H1 (cell line): ENCODE data around the gene COPZ1. TPM values are rescaled to one million over a fixed set of nuclear protein-coding genes. Genes with fewer than 3 reads are reported as not detected.

Experiments used
- BRCA1 ChIP-seq: IDR thresholded peaks from 2 replicates; pipeline ENCODE4 v1.6.1; 2012; ENCODE audit warnings: low read depth, low read length, improper control_type of control experiment
- FOSL1 ChIP-seq: IDR thresholded peaks from 2 replicates; pipeline ENCODE4 v1.6.1; 2011; ENCODE audit warnings: mild to moderate bottlenecking, low read depth, low read length, moderate library complexity; ENCODE audit not compliant: insufficient read depth
- GABPA ChIP-seq: IDR thresholded peaks from 2 replicates; pipeline ENCODE4 v1.6.1; 2011; ENCODE audit warnings: mild to moderate bottlenecking, low read length, moderate library complexity, borderline replicate concordance; ENCODE audit not compliant: insufficient read depth
- GTF2F1 ChIP-seq: IDR thresholded peaks from 2 replicates; pipeline ENCODE4 v1.6.1; 2012; ENCODE audit warnings: low read depth, low read length, improper control_type of control experiment, borderline replicate concordance
- SIRT6 ChIP-seq: IDR thresholded peaks from one replicate; pipeline ENCODE4 v1.7.1; 2012; ENCODE audit warnings: low read length, inconsistent platforms
- SUZ12 ChIP-seq: fragments of 200-600 bp; sonication (generic); IDR thresholded peaks from 2 replicates; pipeline ENCODE4 v1.6.1; 2012; ENCODE audit warnings: mild to moderate bottlenecking, inconsistent platforms, low read length, moderate library complexity, mixed read lengths
- TAF7 ChIP-seq: optimal IDR thresholded peaks from 2 replicates; pipeline ENCODE3; 2011; ENCODE audit warnings: low read depth, mild to moderate bottlenecking, inconsistent platforms, low read length, moderate library complexity, borderline replicate concordance
- polyA plus RNA-seq, 7 experiments: library from polyadenylated mRNA; depleted of rRNA in 3 of 7; stranded (reverse) in 5 of 7; unstranded in 2 of 7; fragments of >200 nt in 5 of 7; fragments of 200-250 nt in 2 of 7; gene quantifications; 1 replicate in 5 of 7; 2 replicates in 1 of 7; 4 replicates in 1 of 7; pipeline versions ENCODE4 v1.2.1 to v1.2.3, GENCODE V29; 2011 to 2013; ENCODE audit warnings: missing spikeins in 2 of 7, mixed read lengths in 2 of 7
- total RNA-seq: library from RNA; stranded (reverse); fragmentation: NEBNext Ultra II Directional; extraction: Animal tissue kit (Norgen Biotek cat#: 25700); gene quantifications from 2 replicates; pipeline ENCODE4 v1.2.1, GENCODE V29; 2021
- TF ChIP-seq, protein P1 (sequence below): fragments of 300-600 bp; sonication (generic); IDR thresholded peaks from 2 replicates; pipeline ENCODE4 v1.7.1; 2012; ENCODE audit warnings: low read length, moderate library complexity, mild to moderate bottlenecking, inconsistent platforms; ENCODE audit not compliant: insufficient replicate concordance

Gene COPZ1
- total and polyA plus RNA-seq, 2 of the 8 experiments (the other 6 are each of a cell fraction or from before 2014, with no cell fraction given): 103 to 133 TPM

- TF ChIP-seq, protein P1, sequence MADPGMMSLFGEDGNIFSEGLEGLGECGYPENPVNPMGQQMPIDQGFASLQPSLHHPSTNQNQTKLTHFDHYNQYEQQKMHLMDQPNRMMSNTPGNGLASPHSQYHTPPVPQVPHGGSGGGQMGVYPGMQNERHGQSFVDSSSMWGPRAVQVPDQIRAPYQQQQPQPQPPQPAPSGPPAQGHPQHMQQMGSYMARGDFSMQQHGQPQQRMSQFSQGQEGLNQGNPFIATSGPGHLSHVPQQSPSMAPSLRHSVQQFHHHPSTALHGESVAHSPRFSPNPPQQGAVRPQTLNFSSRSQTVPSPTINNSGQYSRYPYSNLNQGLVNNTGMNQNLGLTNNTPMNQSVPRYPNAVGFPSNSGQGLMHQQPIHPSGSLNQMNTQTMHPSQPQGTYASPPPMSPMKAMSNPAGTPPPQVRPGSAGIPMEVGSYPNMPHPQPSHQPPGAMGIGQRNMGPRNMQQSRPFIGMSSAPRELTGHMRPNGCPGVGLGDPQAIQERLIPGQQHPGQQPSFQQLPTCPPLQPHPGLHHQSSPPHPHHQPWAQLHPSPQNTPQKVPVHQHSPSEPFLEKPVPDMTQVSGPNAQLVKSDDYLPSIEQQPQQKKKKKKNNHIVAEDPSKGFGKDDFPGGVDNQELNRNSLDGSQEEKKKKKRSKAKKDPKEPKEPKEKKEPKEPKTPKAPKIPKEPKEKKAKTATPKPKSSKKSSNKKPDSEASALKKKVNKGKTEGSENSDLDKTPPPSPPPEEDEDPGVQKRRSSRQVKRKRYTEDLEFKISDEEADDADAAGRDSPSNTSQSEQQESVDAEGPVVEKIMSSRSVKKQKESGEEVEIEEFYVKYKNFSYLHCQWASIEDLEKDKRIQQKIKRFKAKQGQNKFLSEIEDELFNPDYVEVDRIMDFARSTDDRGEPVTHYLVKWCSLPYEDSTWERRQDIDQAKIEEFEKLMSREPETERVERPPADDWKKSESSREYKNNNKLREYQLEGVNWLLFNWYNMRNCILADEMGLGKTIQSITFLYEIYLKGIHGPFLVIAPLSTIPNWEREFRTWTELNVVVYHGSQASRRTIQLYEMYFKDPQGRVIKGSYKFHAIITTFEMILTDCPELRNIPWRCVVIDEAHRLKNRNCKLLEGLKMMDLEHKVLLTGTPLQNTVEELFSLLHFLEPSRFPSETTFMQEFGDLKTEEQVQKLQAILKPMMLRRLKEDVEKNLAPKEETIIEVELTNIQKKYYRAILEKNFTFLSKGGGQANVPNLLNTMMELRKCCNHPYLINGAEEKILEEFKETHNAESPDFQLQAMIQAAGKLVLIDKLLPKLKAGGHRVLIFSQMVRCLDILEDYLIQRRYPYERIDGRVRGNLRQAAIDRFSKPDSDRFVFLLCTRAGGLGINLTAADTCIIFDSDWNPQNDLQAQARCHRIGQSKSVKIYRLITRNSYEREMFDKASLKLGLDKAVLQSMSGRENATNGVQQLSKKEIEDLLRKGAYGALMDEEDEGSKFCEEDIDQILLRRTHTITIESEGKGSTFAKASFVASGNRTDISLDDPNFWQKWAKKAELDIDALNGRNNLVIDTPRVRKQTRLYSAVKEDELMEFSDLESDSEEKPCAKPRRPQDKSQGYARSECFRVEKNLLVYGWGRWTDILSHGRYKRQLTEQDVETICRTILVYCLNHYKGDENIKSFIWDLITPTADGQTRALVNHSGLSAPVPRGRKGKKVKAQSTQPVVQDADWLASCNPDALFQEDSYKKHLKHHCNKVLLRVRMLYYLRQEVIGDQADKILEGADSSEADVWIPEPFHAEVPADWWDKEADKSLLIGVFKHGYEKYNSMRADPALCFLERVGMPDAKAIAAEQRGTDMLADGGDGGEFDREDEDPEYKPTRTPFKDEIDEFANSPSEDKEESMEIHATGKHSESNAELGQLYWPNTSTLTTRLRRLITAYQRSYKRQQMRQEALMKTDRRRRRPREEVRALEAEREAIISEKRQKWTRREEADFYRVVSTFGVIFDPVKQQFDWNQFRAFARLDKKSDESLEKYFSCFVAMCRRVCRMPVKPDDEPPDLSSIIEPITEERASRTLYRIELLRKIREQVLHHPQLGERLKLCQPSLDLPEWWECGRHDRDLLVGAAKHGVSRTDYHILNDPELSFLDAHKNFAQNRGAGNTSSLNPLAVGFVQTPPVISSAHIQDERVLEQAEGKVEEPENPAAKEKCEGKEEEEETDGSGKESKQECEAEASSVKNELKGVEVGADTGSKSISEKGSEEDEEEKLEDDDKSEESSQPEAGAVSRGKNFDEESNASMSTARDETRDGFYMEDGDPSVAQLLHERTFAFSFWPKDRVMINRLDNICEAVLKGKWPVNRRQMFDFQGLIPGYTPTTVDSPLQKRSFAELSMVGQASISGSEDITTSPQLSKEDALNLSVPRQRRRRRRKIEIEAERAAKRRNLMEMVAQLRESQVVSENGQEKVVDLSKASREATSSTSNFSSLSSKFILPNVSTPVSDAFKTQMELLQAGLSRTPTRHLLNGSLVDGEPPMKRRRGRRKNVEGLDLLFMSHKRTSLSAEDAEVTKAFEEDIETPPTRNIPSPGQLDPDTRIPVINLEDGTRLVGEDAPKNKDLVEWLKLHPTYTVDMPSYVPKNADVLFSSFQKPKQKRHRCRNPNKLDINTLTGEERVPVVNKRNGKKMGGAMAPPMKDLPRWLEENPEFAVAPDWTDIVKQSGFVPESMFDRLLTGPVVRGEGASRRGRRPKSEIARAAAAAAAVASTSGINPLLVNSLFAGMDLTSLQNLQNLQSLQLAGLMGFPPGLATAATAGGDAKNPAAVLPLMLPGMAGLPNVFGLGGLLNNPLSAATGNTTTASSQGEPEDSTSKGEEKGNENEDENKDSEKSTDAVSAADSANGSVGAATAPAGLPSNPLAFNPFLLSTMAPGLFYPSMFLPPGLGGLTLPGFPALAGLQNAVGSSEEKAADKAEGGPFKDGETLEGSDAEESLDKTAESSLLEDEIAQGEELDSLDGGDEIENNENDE: no peak
- no peak for TF ChIP-seq TAF7
- no peak for TF ChIP-seq SUZ12
- no peak for TF ChIP-seq SIRT6
- no peak for TF ChIP-seq BRCA1
- TF ChIP-seq FOSL1: no peak
- no peak for TF ChIP-seq GABPA
- no peak for TF ChIP-seq GTF2F1
Measured at GRCh38 chr12:54375259-54375579, 50.3 kb downstream of the COPZ1 start (continued).
